GM23338 (cell line): ENCODE measurements around the gene FOXR1.

Experiments
- CTCF ChIP-seq, 2 experiments: fragments of 200-600 bp in 1 of 2; sonication (generic) in 1 of 2; conservative IDR thresholded peaks; 2 replicates each; pipeline versions ENCODE4 v1.5.1 to v1.6.1; 2016 to 2017; ENCODE audit warnings: antibody characterized with exemption in 2 of 2, low read depth in 2 of 2, mild to moderate bottlenecking in 2 of 2, moderate library complexity in 1 of 2
- EZH2 ChIP-seq: fragments of 200-600 bp; sonication (generic); IDR thresholded peaks from one replicate; pipeline ENCODE4 v1.8.0; 2017; ENCODE audit warnings: antibody characterized with exemption, mild to moderate bottlenecking, low read depth; ENCODE audit not compliant: unreplicated experiment
- EZH2phosphoT487 ChIP-seq: fragments of 200-600 bp; sonication (generic); IDR thresholded peaks from one replicate; pipeline ENCODE4 v1.8.1; 2018; ENCODE audit warnings: antibody characterized with exemption; ENCODE audit not compliant: unreplicated experiment
- POLR2AphosphoS5 ChIP-seq: IDR thresholded peaks from 2 replicates; pipeline ENCODE4 v1.6.1; 2016; ENCODE audit warnings: antibody characterized with exemption, low read depth
- REST ChIP-seq: IDR thresholded peaks from one replicate; pipeline ENCODE4 v1.6.1; 2018; ENCODE audit warnings: antibody characterized with exemption; ENCODE audit not compliant: unreplicated experiment

- TF ChIP-seq POLR2AphosphoS5, result no peak
- TF ChIP-seq CTCF (conservative IDR thresholded peaks at IDR 0.05; ENCODE audit: low read depth in 2 of 2), result no peak
- no peak for TF ChIP-seq REST
- TF ChIP-seq EZH2phosphoT487, result no peak
- no peak for TF ChIP-seq EZH2
Measured at GRCh38 chr11:118988280-118988679, 16.7 kb downstream of the FOXR1 start.
